GM19397 (cell line): Measurements from ENCODE around the gene TANGO2.

Source experiments
- ATAC-seq: cut with Tn5 transposase; IDR thresholded peaks from one replicate; pipeline ENCODE4 v1.9.1; 2021; ENCODE audit warnings: mild to moderate bottlenecking, moderate library complexity; ENCODE audit not compliant: unreplicated experiment

Gene TANGO2

DNA sequence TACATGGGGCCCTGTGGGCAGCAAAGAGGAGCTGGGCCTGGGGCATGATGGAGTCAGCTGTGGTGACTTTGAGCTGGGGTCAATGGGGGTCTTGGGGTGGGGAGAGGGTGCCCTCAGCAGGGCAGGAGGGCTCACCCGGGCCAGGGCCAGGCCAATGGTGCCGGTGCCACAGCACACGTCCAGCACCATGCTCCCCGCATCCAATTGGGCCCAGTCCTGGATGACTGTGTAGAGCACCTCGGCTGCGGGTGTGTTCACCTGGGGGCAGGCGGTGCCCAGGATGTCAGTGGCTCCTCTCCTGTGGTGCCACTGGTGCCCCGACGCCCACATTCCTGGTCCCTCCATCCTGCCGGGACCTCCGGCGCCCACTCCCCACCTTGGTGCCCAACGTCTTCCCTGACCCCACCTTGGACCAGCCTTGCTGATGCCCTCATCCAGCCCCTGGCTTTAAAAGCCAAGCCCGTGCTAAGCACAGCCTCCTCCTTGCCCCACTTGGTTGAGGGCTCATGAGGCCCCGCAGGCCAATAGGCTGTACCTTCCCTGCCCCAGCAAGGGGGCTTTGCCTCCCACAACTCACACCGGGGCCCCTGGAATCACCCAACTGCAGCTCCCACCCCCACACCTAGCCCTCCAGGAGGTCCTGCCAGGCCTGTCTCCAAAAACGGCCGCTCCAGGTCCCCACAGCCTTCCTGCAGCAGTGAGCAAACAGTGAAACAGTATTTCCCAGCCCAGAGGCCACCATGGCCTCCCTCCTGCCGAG, 92.8 kb downstream of the TANGO2 start:
- no peak for ATAC-seq

DNA sequence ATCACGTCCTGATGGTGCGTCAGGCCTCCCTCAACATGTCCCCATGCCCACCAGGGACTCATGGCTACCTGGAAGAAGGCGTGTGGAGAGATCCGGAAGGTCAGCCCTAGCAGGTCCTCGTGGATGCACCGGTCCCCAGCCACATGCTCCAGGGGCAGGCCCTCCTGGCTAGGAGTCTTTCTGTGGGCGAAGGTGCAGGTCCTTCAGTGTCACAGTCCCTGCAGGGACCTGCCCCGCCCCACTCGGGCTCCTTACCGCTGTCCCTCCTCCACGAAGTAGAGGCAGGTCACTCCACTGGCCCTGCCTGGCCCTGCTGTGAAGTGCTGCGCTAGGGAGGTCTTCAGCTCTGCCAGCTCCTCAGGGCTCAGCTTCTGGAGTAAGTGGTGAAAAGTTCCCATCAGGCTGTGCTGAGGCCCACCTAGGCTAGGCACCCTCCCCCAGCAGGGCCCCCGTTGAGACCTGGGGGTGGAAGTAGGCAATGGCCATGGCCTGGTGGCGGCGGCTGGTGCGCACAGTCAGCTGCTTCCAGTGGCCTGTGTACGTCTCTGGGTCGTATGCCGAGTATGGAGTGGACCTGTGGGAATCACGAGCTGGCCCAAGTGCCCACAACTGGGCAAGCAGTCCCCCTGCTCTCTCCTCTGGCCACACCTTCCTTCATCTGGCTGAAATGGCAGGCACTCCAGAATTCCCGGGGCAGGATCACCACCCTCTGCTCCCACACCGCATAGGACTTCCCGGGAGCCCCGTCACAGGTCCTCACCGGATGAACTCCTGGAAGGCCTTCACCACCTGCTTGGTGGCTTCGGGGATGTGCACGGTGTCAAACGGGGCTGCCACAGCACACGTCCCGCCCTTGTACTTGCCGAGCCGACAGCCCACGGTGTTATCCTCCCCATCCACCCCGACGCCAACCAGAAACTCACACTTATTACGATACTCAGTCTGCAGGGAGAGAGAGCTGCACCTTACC, 93.9 kb downstream of the TANGO2 start:
- ATAC-seq = no peak

DNA sequence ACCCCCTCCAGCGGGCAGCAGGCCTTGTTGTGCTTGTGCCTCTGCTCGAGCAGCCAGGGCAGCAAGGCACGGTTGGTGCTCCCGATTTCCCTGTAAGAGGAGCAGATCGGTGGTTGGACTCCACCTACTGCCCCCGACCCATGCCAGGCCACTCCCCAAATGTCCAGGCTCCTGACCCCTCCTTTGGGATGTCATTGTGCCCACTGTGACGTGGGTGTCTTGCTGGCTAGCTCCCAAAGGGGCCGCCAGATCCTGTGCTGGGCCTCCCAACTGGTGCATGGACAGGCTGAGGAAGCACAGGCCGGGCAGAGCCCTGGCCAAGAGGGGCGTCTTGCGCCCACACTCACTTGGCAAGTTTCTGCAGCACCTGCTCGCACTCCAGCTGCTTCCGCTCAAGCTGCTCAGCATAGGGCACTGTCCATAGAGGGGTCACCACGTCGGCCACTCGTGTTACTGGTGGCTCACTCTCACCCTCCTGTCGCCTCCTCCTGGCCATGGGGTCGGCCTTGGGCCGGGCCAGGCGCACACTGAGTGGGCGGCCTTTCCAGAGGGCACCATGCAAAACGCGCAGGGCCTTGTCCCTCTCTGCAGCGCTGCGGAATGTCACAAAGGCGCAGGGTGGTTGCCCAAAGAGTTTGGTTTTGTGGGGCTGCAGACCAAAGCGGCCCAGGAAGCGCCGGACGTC, 94.9 kb downstream of the TANGO2 start, which contains the start of gene RANBP1:
RANBP1 (plus strand) TSS at position 414 of the 685 bp plus-strand sequence; CDS start at position 495, 81 bp downstream.
- no peak for ATAC-seq

DNA sequence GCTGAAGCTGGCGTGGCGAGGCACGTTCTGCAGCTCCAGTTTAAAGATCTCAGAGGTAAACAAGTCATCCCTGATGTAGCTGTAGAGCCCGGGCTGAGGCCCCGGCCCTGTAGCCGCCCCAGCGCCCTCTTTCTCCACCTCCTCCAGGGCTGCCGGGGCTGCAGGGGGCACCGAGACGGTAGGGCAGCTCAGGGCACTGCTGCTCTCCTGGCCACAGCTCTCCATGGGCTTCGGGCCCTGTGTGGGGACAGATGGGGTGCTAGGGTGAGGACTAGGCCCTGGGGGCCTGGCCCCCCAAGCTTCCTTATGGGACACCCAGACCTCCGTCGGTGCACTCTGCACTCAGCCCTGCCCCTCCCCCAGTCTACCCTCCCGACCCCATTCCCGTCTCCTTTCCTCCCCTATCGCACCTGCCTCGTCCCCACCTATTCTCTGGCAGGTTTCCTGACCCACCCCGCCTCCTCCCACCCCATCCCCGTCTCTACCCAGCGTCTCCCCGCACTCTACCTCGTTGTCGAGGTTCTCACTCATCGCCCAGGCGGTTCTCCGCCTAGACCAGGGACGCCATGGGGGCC, 95.6 kb downstream of the TANGO2 start:
- ATAC-seq = no peak
